ENCODE data around the gene MYO18A. TPM values are rescaled to one million over a fixed set of nuclear protein-coding genes. Genes with fewer than 3 reads are reported as not detected.

Gene MYO18A
- total RNA-seq, 3 donors from 2014 or later (not counting 1 experiment from before 2014, with no cell fraction given) = 110 to 117 (median 115) TPM

- intact Hi-C loops (cut with micrococcal nuclease) = no loop called here
- no peak for ATAC-seq
- H3K27ac ChIP-seq (ENCODE audit: low read length) = no peak overlapping the region
- no peaks in the 10 kb centered on the region for H3K9me3 Mint-ChIP-seq
- TF ChIP-seq, protein P1, sequence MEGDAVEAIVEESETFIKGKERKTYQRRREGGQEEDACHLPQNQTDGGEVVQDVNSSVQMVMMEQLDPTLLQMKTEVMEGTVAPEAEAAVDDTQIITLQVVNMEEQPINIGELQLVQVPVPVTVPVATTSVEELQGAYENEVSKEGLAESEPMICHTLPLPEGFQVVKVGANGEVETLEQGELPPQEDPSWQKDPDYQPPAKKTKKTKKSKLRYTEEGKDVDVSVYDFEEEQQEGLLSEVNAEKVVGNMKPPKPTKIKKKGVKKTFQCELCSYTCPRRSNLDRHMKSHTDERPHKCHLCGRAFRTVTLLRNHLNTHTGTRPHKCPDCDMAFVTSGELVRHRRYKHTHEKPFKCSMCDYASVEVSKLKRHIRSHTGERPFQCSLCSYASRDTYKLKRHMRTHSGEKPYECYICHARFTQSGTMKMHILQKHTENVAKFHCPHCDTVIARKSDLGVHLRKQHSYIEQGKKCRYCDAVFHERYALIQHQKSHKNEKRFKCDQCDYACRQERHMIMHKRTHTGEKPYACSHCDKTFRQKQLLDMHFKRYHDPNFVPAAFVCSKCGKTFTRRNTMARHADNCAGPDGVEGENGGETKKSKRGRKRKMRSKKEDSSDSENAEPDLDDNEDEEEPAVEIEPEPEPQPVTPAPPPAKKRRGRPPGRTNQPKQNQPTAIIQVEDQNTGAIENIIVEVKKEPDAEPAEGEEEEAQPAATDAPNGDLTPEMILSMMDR (IDR thresholded peaks at IDR 0.05) = no peak
- no peaks in the 10 kb centered on the region for H3K9me3 ChIP-seq (ENCODE audit: control insufficient read depth, insufficient read depth, low read length)
- H3K36me3 Mint-ChIP-seq = no peaks in the 10 kb centered on the region
- H3K4me3 ChIP-seq (ENCODE audit: low read length) = no peak overlapping the region
- no peak overlapping the region for H3K27ac Mint-ChIP-seq
- peaks cover 12 to 17% of the 10 kb centered on the region in 2 donors for H3K27me3 Mint-ChIP-seq (ENCODE audit: low read depth in 2 of 2)
- H3K27me3 ChIP-seq (ENCODE audit: control insufficient read depth, insufficient read depth, low read length) = no peaks in the 10 kb centered on the region
- H3K4me1 Mint-ChIP-seq = peaks cover 0 to 5% of the 10 kb centered on the region in 2 donors
- no peaks in the 10 kb centered on the region for H3K36me3 ChIP-seq (ENCODE audit: control insufficient read depth, insufficient read depth, low read length)
- H3K4me1 ChIP-seq (ENCODE audit: control insufficient read depth, insufficient read depth, low read length) = peaks cover 5% of the 10 kb centered on the region
- DNase-seq = no peak
- 95% methylated on average over 3 of the region's 3 CpGs for WGBS (ENCODE audit: insufficient coverage)
- H3K4me3 Mint-ChIP-seq = no peak overlapping the region
Observed at GRCh38 chr17:29194669-29195068, 14.5 kb upstream of the MYO18A start.

GRCh38 chr17:29193146-29193545 lies 12.9 kb upstream of the MYO18A start:
- intact Hi-C loops (cut with micrococcal nuclease) = no loop called here
- Histone ChIP-seq H3K27me3 (ENCODE audit: control insufficient read depth, insufficient read depth, low read length) (no peaks in the 10 kb centered on the region), H3K36me3 (ENCODE audit: control insufficient read depth, insufficient read depth, low read length) (no peaks in the 10 kb centered on the region), H3K9me3 (ENCODE audit: control insufficient read depth, insufficient read depth, low read length) (no peaks in the 10 kb centered on the region), H3K4me1 (ENCODE audit: control insufficient read depth, insufficient read depth, low read length) (peaks cover 5% of the 10 kb centered on the region), H3K4me3 (ENCODE audit: low read length) (no peak overlapping the region), H3K27ac (ENCODE audit: low read length) (no peak overlapping the region)
- no peak for ATAC-seq
- H3K27me3 Mint-ChIP-seq (ENCODE audit: low read depth in 2 of 2) = peaks cover 16 to 25% of the 10 kb centered on the region in 2 donors
- no peaks in the 10 kb centered on the region for H3K36me3 Mint-ChIP-seq
- 96% methylated on average over 2 of the region's 2 CpGs for WGBS (ENCODE audit: insufficient coverage)
- no peak for DNase-seq
- peaks cover 0 to 5% of the 10 kb centered on the region in 2 donors for H3K4me1 Mint-ChIP-seq
- TF ChIP-seq, protein P1 (IDR thresholded peaks at IDR 0.05) = no peak
- H3K27ac Mint-ChIP-seq = no peak overlapping the region
- H3K9me3 Mint-ChIP-seq = no peaks in the 10 kb centered on the region
- no peak overlapping the region for H3K4me3 Mint-ChIP-seq

- Histone ChIP-seq H3K4me3 (ENCODE audit: low read length) (no peak overlapping the region), H3K9me3 (ENCODE audit: control insufficient read depth, insufficient read depth, low read length) (no peaks in the 10 kb centered on the region), H3K36me3 (ENCODE audit: control insufficient read depth, insufficient read depth, low read length) (no peaks in the 10 kb centered on the region), H3K27me3 (ENCODE audit: control insufficient read depth, insufficient read depth, low read length) (no peaks in the 10 kb centered on the region), H3K27ac (ENCODE audit: low read length) (no peak overlapping the region), H3K4me1 (ENCODE audit: control insufficient read depth, insufficient read depth, low read length) (no peaks in the 10 kb centered on the region)
- no peak for DNase-seq
- no peaks in the 10 kb centered on the region for H3K36me3 Mint-ChIP-seq
- peaks cover 16 to 22% of the 10 kb centered on the region in 2 donors for H3K27me3 Mint-ChIP-seq (ENCODE audit: low read depth in 2 of 2)
- no peak for ATAC-seq
- intact Hi-C loops (cut with micrococcal nuclease) = no loop called here
- H3K9me3 Mint-ChIP-seq = no peaks in the 10 kb centered on the region
- H3K4me1 Mint-ChIP-seq = peaks cover 0 to 5% of the 10 kb centered on the region in 2 donors
- no peak overlapping the region for H3K27ac Mint-ChIP-seq
- TF ChIP-seq, protein P1 (IDR thresholded peaks at IDR 0.05) = no peak
- 90% methylated on average over 4 of the region's 4 CpGs for WGBS (ENCODE audit: insufficient coverage)
- no peak overlapping the region for H3K4me3 Mint-ChIP-seq
Observed at GRCh38 chr17:29190592-29191207, 10.5 kb upstream of the MYO18A start.

- H3K27me3 Mint-ChIP-seq (ENCODE audit: low read depth in 2 of 2) = peaks cover 13 to 16% of the 10 kb centered on the region in 2 donors
- Histone ChIP-seq H3K27ac (ENCODE audit: low read length) (no peak overlapping the region), H3K27me3 (ENCODE audit: control insufficient read depth, insufficient read depth, low read length) (no peaks in the 10 kb centered on the region), H3K36me3 (ENCODE audit: control insufficient read depth, insufficient read depth, low read length) (no peaks in the 10 kb centered on the region), H3K9me3 (ENCODE audit: control insufficient read depth, insufficient read depth, low read length) (no peaks in the 10 kb centered on the region), H3K4me1 (ENCODE audit: control insufficient read depth, insufficient read depth, low read length) (no peaks in the 10 kb centered on the region), H3K4me3 (ENCODE audit: low read length) (no peak overlapping the region)
- WGBS (ENCODE audit: insufficient coverage) = 77% methylated on average over 2 of the region's 2 CpGs
- TF ChIP-seq, protein P1 (IDR thresholded peaks at IDR 0.05) = no peak
- H3K27ac Mint-ChIP-seq = no peak overlapping the region
- H3K36me3 Mint-ChIP-seq = no peaks in the 10 kb centered on the region
- no peaks in the 10 kb centered on the region for H3K9me3 Mint-ChIP-seq
- DNase-seq (no peak), ATAC-seq (no peak)
- no peak overlapping the region for H3K4me3 Mint-ChIP-seq
- intact Hi-C loops (cut with micrococcal nuclease) = no loop called here
- H3K4me1 Mint-ChIP-seq = no peaks in the 10 kb centered on the region
Observed at GRCh38 chr17:29190039-29190438, 9.8 kb upstream of the MYO18A start.

Data from natural killer cell (primary cell).